PC-9 (cell line): Measurements from ENCODE around the gene FGF14. TPM values are rescaled to one million over a fixed set of nuclear protein-coding genes. Genes with fewer than 3 reads are reported as not detected.

Experiments used
- BruUV-seq: library from RNA; stranded (reverse); fragments of 400-500 nt; replicated peaks from 2 replicates; lab custom pipeline; 2021; lab: Mats Ljungman, UMichigan
- CTCF ChIA-PET: fragments of 300-600 bp; sonication (Branson Sonifier 250); formaldehyde crosslinking; loops from one replicate; lab custom pipeline; 2022; ENCODE audit warnings: antibody characterized with exemption; lab: Charles Lee
- POLR2A ChIA-PET: fragments of 300-600 bp; sonication (Branson Sonifier 250); formaldehyde crosslinking; loops from one replicate; lab custom pipeline; 2022; ENCODE audit warnings: antibody characterized with exemption; ENCODE audit not compliant: unreplicated experiment; lab: Charles Lee
- DNase-seq, 2 experiments: peaks; one replicate each; pipeline versions ENCODE4 v3.0.0 to v3.0.0-alpha.2; 2015 to 2022; ENCODE audit warnings: mixed read lengths in 1 of 2
- H2AFZ ChIP-seq: fragments of 200-600 bp; sonication (generic); 2 replicates; pipeline ENCODE4 v1.8.1; 2017; ENCODE audit warnings: antibody characterized with exemption
- H3F3A ChIP-seq: fragments of 200-600 bp; sonication (generic); 2 replicates; pipeline ENCODE4 v1.8.1; 2017; ENCODE audit warnings: antibody characterized with exemption, mild to moderate bottlenecking, low read depth; ENCODE audit not compliant: insufficient read depth
- H3K27ac ChIP-seq: fragments of 200-600 bp; sonication (generic); 2 replicates; pipeline ENCODE4 v1.6.1; 2016; ENCODE audit warnings: mixed run types
- H3K27me3 ChIP-seq: fragments of 200-600 bp; sonication (generic); 2 replicates; pipeline ENCODE4 v1.6.1; 2016; ENCODE audit warnings: low read depth, mixed run types; ENCODE audit not compliant: insufficient read depth
- H3K36me3 ChIP-seq: fragments of 200-600 bp; sonication (generic); 2 replicates; pipeline ENCODE4 v1.6.1; 2016; ENCODE audit warnings: low read depth, mixed run types
- H3K4me1 ChIP-seq: fragments of 200-600 bp; sonication (generic); replicated peaks from 2 replicates; pipeline ENCODE4 v1.6.1; 2016; ENCODE audit warnings: mixed run types; ENCODE audit not compliant: insufficient read depth
- H3K4me2 ChIP-seq: fragments of 200-600 bp; sonication (generic); 2 replicates; pipeline ENCODE4 v1.6.1; 2017; ENCODE audit warnings: mixed run types
- H3K4me3 ChIP-seq: fragments of 200-600 bp; sonication (generic); 2 replicates; pipeline ENCODE4 v1.6.1; 2016; ENCODE audit warnings: mixed run types
- H3K79me2 ChIP-seq: fragments of 200-600 bp; sonication (generic); 2 replicates; pipeline ENCODE4 v1.6.1; 2017; ENCODE audit warnings: low read depth, mixed run types
- H3K9me2 ChIP-seq: fragments of 200-600 bp; sonication (generic); 2 replicates; pipeline ENCODE4 v1.8.1; 2017; ENCODE audit warnings: mild to moderate bottlenecking; ENCODE audit not compliant: insufficient read depth
- H3K9me3 ChIP-seq: fragments of 200-600 bp; sonication (generic); 2 replicates; pipeline ENCODE4 v1.8.1; 2016; ENCODE audit warnings: low read depth; ENCODE audit not compliant: insufficient read depth
- H4K20me1 ChIP-seq: fragments of 200-600 bp; sonication (generic); 2 replicates; pipeline ENCODE4 v1.8.1; 2017; ENCODE audit not compliant: insufficient read depth
- EZH2 ChIP-seq: fragments of 200-600 bp; sonication (generic); IDR thresholded peaks from 2 replicates; pipeline ENCODE4 v1.8.0; 2017; ENCODE audit warnings: antibody characterized with exemption, low read depth
- intact Hi-C: fragments of 100-400 bp; cut with micrococcal nuclease; formaldehyde crosslinking; loops from one replicate; pipeline ENCODE4 v1.10.0; 2022; ENCODE audit not compliant: unreplicated experiment
- total RNA-seq: library from RNA; stranded (reverse); gene quantifications from 2 replicates; pipeline ENCODE4 v1.2.3, GENCODE V29; 2021
- TF ChIP-seq, protein P1 (sequence below): fragments of 200-600 bp; sonication (generic); conservative IDR thresholded peaks from 2 replicates; pipeline ENCODE4 v1.6.1; 2017; ENCODE audit warnings: mixed run types, antibody characterized with exemption, mild to moderate bottlenecking, moderate library complexity

FGF14 gene
- total RNA-seq, 1 experiment from 2014 or later, result not detected

DNA sequence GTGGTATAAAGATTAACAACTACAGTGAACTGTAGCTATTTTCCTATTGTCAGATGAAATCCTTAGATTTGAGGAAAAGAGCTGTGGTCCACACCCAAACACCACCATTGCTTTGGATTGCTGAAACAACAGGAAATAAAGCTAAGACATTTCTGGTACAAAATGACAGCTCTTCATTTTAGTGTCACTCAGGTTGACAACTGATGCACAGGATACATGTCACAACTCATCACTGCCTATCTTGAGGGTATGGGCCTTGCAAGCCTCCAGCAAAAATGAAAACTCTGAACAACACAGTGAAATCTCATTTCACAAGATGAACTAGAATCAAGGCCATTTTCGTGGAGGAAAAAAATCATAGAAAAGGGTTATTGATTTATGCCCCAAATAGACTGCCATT is 609.7 kb downstream of the FGF14 start:
- Histone ChIP-seq H3K36me3 (no peaks in the 10 kb centered on the region), H3K4me3 (no peak overlapping the region), H3K9me3 (no peaks in the 10 kb centered on the region), H3K27ac (no peak overlapping the region), H2AFZ (no peak overlapping the region), H4K20me1 (no peaks in the 10 kb centered on the region), H3K4me1 (no peaks in the 10 kb centered on the region), H3K4me2 (no peak overlapping the region), H3F3A (no peaks in the 10 kb centered on the region), H3K27me3 (0 out of 2 replicates have a peak, but pooled peaks cover 4% of the 10 kb centered on the region), H3K79me2 (no peaks in the 10 kb centered on the region), H3K9me2 (no peaks in the 10 kb centered on the region)
- TF ChIP-seq EZH2, result no peak
- TF ChIP-seq, protein P1, sequence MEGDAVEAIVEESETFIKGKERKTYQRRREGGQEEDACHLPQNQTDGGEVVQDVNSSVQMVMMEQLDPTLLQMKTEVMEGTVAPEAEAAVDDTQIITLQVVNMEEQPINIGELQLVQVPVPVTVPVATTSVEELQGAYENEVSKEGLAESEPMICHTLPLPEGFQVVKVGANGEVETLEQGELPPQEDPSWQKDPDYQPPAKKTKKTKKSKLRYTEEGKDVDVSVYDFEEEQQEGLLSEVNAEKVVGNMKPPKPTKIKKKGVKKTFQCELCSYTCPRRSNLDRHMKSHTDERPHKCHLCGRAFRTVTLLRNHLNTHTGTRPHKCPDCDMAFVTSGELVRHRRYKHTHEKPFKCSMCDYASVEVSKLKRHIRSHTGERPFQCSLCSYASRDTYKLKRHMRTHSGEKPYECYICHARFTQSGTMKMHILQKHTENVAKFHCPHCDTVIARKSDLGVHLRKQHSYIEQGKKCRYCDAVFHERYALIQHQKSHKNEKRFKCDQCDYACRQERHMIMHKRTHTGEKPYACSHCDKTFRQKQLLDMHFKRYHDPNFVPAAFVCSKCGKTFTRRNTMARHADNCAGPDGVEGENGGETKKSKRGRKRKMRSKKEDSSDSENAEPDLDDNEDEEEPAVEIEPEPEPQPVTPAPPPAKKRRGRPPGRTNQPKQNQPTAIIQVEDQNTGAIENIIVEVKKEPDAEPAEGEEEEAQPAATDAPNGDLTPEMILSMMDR, result no peak
- ChIA-PET POLR2A (no interaction called here), CTCF (no interaction called here)
- no peak for DNase-seq
- BruUV-seq, result no TSS peak
- intact Hi-C loops, result no loop called here

DNA sequence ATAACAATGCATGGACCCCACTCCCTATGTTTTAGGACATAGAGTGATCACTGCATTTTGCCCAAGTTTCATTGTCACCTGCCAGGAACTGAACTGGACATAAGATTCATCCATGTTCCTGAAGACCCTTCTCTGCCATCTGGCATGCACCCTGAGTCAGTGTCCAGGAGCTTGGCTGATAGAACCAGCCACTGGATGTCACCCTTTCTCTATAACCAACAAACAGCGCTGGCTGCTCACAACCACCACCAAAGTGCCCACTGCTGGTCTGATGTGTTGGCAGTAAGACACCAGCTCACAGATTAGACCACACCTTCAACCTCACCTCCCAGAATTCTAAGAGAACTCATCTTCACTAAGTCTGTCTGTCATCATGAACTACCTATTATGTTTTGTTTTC is 616.0 kb downstream of the FGF14 start:
- H3K79me2 ChIP-seq, result no peaks in the 10 kb centered on the region
- no peaks in the 10 kb centered on the region for H3K36me3 ChIP-seq
- H4K20me1 ChIP-seq, result no peaks in the 10 kb centered on the region
- H3K4me1 ChIP-seq, result no peaks in the 10 kb centered on the region
- no TSS peak for BruUV-seq
- H2AFZ ChIP-seq, result no peak overlapping the region
- H3K27ac ChIP-seq, result no peak overlapping the region
- H3K4me2 ChIP-seq, result no peak overlapping the region
- no peaks in the 10 kb centered on the region for H3K9me2 ChIP-seq
- H3F3A ChIP-seq, result no peaks in the 10 kb centered on the region
- no peak overlapping the region for H3K4me3 ChIP-seq
- H3K27me3 ChIP-seq, result 0 out of 2 replicates have a peak, but pooled peaks cover 5% of the 10 kb centered on the region
- CTCF ChIA-PET, result no interaction called here
- no peaks in the 10 kb centered on the region for H3K9me3 ChIP-seq
- TF ChIP-seq, protein P1, result peak; percentile 43; the same call in 1 of the 2 replicates
- no peak for TF ChIP-seq EZH2
- intact Hi-C loops, result no loop called here
- POLR2A ChIA-PET, result no interaction called here
- peak in 1 of 2 experiments; percentile 4 for DNase-seq

DNA sequence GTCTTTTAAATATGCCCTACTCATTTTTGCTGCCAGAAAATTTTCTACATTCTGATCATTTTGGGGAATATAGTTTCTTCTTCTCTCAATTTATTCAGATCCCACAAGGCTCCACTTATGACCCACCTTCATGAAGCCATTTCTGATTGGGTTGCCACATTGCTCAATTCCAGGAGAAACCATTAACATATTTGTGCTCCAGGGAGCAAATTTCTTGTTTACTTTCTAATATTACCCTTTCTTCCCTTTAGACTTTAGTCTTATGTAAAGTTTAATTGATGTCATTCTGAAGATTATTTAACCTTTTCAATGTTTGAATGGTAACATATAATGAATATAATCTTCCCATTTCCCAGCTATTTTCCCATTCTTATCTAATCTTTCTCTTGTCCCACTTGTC is 617.5 kb downstream of the FGF14 start:
- H3K36me3 ChIP-seq, result no peaks in the 10 kb centered on the region
- BruUV-seq, result no TSS peak
- no peak overlapping the region for H3K4me3 ChIP-seq
- H3K27ac ChIP-seq, result no peak overlapping the region
- no peaks in the 10 kb centered on the region for H4K20me1 ChIP-seq
- H3K9me2 ChIP-seq, result no peaks in the 10 kb centered on the region
- no peaks in the 10 kb centered on the region for H3F3A ChIP-seq
- intact Hi-C loops, result no loop called here
- no peak overlapping the region for H3K4me2 ChIP-seq
- H3K4me1 ChIP-seq, result no peaks in the 10 kb centered on the region
- no peaks in the 10 kb centered on the region for H3K9me3 ChIP-seq
- TF ChIP-seq EZH2, result no peak
- TF ChIP-seq, protein P1, result no peak
- 0 out of 2 replicates have a peak, but pooled peaks cover 5% of the 10 kb centered on the region for H3K27me3 ChIP-seq
- POLR2A ChIA-PET, result no interaction called here
- no peak overlapping the region for H2AFZ ChIP-seq
- DNase-seq, result no peak
- CTCF ChIA-PET, result no interaction called here
- no peaks in the 10 kb centered on the region for H3K79me2 ChIP-seq
